NOMO-1 treated with DMSO at 0.1 percent for 48 hours (cell line): Measurements from ENCODE around the gene MAPK8IP2.
"Not testable (repeated sequence)": the region's sequence is repeated elsewhere in the genome, so short reads cannot be mapped to it uniquely, and the experiment has no call there.

Source experiments
- DNase-seq: peaks from one replicate; lab custom pipeline; 2025; ENCODE audit not compliant: unreplicated experiment; lab: John Stamatoyannopoulos, UW

Gene MAPK8IP2

DNA sequence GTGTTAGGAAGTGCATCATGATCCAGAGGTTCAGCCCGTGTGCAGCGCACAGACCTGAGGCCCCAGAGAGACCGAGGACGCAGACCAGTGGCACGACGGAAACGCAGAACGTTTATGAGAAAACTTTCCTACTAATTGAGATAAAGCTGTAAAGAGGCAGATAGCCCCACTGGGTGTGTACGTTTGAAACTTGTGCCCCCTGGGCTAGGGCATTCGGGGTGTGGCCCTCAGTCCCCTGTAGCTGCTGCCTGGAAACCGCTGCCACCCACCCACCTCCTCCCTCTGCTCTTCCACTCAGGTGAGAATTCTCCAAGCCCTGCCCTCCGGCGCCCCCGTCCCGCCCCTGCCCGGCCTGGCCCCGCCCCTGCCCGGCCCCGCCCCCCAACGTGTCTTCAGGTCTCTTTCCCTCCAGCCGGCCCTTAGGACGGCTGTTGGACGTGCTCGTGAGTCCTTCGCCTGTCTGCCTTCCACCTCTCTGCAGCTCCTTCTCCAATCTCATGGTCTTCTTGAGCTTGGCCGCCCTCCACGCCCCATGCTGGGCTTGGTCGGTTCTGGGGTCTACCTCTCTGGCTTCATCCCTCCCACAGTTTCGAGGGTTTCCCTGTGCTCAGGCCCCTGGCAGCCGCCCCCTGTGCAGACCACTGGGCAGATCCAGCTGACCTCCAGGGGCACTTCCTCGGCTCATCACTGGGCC lies 12.1 kb downstream of the MAPK8IP2 start:
- DNase-seq, result no peak

DNA sequence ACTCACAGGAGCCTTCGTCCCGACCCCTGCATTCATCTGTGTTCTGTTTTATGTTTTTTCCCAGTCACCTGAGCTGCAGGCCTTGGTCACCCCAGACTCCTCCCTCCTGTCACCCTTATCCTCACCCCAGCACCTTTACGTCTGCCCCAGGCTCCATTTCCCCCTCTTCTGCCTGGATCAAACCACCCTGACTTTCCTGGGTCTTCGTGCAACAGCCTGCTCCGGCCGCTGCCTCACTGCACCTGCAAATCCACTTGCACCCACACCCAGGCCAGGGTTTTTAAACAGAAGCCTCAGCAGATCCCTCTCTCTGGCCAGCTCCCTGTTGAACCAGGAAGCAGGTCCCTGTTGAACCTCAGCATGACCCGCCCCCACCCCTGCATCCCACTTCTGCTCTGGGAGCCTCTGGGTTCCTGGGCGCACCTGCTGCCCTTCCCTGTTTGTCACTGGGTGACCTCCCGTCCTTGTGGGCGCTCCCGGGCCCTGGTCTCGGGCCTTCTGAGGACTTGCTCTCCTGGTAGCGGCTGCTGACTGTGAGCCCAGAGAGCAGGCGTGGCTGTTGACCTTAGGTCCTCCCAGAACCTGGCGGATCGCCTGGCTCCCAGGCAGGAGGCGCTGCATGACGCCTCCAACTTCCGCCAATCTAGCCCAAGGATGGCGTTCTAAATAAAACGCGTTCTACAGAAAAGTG lies 12.8 kb downstream of the MAPK8IP2 start:
- DNase-seq, result no peak

DNA sequence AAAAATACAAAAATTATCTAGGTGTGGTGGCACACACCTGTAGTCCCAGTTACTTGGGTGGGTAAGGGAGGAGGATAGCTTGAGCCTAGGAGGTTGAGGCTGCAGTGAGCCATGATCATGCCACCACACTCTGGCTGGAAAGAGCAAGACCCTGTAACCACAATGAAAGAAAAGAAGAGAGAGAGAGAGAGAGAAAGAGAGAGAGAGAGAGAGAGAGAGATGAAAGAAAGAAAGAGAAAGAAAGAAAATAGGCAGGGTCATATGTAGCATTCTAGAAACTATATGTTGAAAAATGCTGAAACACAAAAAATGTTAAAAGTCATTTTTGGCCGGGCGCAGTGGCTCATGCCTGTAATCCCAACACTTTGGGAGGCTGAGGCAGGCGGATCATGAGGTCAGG lies 13.7 kb downstream of the MAPK8IP2 start:
- DNase-seq, result not testable (repeated sequence)

DNA sequence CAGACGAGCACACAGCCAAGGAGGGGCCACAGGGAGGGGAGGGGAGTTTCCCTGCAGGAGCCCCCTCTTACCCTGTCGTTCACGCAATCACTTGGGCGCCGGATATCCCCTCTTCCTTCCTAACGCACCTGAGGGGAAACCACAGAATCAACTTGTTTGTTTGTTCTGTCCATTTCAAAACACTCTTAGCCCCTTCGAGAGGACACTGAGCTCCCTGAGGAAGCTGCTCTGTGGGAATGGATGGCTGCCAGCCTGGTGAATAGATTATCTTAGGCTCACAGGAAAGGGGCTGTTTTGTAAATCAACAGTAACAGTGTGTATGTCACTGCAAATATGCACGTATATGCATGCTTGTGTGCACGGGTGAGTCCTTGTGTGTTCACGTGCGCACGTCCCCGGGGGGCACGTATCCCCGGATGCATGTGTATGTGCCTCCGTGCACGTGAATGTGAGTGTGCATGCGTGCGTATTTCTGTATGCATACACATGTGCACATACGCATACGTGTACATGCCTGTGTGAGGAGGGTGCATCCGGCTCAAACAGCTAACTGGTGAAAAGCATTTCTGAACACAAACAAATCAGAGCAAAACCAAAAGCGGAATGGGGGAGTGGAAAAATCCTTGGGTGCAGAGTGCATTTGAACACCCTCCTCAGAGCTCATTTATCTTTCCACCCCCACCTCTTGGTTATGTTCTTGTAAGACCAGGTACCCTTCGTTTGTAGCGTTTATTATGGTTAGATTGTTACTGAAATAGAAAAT lies 20.2 kb downstream of the MAPK8IP2 start:
- DNase-seq, result no peak

DNA sequence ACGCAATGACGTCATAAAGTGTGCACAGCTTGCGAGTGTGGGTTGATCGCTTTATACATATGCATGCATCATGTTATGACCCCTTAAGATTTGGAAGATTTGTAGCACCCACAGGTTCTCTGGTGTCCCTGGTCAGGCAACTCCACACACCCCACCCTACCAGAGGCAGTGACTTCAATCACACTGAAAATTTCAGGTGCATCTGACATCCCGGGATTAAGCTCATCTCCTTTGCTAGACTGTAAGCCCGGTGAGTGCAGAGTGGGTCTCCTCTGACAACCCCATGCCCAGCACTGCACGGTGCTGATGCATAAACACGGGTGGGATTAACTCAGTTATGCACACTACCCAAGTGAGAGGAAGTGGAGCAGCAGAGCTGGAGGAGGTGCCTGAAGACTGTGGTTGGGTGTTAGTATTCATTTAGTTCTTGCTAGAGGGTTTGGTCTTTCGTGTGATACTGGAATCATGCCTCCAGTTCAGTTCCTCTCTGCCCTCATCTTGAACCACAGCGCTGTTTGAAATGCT lies 20.8 kb downstream of the MAPK8IP2 start:
- DNase-seq, result peak; percentile 79

DNA sequence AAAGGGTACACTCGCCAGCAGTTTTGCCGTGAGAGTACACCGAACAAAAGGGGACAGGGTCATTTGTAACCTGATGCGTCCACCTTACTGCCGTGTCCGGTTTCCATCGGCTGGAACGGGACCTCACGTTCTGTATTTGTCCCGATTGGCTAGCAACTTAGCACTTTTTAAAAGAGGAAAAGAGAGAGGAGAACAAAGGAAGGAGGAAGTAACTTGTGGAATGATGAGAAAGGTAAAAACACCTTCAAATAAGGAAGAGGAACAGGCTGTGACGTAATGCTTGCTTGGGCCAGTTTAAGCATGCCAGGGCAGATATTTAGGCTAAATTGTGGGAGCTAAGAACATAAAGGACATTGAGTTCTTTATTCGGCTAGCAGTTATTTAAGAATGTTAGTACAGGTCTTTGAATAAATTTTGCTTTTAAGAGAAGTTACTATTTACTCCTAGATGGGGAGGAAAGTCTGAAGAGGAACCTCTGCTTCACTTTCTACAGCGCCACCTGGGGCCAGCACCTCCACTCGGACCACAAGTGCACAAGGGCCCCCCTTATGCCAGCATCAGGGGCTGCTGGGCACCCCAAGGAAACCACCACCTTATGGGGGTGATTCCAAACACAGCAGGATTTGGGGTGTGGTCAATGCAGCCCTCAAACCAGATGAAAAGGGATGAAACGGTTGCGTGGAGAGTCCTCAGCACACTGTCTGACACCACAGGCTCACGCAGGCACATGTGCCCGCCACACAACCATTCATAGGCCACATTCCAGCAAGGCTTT lies 21.5 kb downstream of the MAPK8IP2 start:
- DNase-seq, result peak; percentile 45

DNA sequence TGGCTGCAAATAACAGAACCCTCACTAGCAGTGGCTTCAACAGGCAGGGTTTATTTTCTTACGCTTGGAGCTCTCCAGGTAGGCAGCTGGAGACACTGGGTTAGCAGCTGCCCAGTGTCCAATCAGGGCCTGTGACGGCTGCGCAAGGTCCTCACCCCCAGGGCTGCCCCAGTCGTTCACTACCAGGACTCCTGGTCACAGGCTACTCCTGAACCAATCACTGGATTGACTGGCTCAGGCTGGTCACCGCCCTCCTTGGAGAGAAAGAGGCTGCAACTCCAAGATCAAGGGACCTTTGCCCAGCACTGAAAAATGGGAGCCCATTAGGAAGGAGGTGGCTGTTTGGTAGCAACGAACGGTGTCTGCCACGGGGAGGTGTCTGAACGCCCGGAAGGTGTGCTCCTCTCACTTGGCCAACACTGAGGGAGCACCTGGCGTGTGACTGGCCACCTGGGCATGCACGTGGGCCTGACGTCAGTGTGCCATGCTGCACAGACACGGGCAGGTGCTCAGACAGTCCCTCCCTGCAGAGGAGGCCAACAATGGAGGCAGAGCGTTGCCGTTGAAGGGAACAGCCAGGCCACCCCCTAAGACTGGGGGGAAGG lies 22.2 kb downstream of the MAPK8IP2 start:
- DNase-seq, result no peak

DNA sequence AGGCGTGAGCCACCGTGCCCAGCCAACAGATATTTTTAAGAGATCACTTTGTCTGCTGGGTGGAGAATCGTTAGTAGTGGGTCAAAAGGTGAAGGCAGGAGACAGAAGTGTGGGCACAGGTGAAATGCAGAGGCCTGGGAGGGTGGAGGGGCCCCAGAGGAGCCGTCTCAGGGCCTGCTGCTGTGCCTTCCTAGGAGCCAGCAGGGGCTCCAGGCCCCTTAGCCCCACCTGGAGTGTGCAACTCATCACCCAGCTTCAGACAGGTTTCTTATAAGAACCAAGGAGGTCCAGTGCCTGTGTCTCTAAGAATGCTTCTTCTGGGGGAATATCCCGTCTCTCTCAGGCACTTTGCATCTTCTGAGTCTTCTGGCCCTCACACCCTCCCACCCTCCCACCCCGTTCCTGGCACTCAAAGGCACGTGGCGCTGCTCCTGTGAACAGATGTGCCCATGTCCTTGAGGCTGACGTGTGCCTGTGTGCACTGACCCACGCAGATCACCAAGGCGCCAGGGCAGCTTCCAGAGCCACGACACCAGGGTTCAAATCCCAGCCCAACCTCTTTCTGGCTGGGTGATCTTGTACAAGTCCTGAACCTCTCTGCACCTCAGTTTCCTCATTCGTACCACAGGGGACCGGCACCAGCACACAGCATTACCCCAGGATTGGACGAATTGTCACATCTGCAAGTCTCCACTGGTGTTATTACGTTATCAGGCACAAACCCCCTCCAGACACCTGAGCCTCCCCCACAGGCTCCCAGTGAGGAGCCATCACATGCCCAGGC lies 23.9 kb downstream of the MAPK8IP2 start:
- no peak for DNase-seq

DNA sequence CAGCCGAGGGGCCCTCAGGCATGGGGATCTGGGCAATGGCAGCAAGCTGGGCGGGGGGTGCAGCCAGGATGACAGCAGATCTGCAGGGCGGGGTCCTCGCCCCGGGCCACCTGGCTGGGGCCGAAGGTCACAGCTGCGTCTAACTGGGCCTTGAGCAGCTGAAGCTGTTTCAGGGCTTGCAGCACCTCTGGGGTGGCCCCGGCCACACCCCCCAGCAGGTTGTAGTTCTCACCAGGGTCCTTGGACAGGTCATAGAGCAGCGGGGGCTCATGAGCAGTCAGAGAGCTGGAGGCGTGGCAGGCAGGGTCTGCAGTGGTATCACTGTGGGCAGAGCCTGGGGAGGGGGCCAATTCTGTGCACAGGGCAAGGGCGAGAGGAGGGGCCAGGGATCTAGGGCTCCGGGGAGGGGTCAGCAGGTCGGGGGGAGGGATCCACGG lies 24.6 kb downstream of the MAPK8IP2 start:
- no peak for DNase-seq

DNA sequence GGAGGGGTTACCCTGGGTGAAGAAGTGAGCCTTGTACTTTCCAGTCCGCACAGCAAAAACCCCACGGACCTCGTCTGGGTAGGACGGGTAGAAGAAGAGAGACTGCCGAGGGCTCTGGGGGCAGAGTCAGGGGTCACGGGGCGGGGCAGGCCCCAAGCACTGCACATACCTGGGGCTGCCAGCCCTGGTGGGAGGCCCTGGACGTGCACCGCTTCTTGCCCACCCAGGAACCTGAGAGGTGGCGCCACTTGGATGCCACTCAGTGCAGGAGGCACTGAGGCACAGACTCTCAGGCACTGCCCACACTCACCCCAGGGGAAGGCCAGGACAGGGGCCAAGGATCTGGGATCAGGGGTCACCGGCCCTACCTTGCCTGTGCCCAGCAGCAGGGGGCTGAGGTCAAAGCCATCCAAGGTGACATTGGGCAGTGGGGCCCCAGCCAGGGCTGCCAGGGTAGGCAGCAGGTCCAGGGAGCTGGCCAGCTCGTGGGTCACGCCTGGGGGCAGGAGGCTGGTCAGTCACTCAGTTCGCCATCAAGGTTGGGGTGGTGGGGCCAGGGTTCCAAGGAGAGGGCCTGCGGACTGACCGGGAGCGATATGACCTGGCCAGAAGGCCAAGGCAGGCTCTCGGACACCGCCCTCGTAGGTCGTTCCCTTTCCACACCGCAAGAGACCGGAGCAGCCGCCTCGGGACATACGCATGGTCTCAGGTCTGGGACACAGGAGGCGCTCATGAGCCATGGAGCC lies 25.1 kb downstream of the MAPK8IP2 start:
- DNase-seq, result no peak

DNA sequence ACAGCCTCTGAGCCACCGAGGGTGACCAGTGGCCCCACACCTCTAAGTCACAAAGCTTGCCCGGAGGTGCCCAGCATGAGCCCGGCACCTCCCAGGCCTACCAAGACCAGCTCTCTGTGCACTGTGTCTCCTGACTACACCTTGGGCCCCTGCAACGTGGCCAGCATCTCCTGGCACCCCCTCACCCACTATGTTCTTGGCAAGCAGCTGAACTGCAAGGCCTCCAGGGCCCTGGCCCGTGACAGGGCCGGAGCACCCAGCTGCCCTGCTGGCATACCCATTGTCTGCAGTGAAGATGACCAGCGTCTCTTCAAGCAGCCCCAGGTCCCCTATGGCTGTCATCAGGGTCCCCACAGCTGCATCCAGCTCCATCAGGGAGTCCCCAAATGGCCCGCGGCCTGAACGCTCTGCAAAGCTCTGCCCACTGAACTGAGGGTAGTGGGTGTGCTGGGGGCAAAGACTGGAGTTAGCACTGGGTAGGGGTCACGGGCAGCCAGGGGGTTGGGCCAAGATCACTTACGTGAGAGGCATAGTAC lies 25.8 kb downstream of the MAPK8IP2 start:
- DNase-seq, result no peak

DNA sequence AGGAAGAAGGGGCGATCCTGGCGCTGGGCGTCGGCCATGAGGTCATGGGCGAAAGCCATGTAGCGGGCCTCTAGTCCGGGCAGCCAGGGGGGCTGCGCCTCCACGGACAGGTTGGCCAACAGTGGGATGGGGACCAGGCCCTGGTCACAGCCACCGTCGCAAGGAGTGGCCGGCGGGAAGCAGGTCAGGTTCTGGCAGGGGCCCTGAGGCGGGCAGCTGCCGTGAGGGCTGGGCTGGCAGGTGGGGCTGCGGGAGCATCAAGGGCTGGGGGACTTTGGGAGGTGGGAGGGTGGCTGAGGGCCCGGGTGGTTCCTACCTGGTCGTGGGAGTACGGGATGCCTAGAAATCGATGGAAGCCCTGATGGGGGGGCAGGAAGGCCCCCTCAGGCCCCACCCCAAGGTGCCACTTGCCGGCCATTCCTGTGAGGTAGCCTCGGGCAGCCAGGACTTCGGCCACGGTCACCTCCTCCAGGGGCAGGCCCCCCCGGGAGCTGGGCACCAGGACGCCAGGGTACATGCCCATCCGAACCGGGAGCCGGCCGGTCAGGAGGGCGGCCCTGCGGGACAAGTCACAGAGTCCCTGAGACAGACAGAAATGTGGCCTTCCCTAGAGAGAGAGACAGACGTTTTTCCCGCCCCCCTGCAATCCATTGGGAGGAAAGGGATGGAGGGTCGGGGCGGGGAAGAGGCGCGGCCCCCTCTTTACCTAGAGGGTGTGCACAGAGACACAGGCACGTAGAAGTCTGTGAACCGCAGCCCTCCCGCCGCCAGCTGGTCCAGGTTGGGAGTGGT lies 26.5 kb downstream of the MAPK8IP2 start:
- DNase-seq, result no peak

DNA sequence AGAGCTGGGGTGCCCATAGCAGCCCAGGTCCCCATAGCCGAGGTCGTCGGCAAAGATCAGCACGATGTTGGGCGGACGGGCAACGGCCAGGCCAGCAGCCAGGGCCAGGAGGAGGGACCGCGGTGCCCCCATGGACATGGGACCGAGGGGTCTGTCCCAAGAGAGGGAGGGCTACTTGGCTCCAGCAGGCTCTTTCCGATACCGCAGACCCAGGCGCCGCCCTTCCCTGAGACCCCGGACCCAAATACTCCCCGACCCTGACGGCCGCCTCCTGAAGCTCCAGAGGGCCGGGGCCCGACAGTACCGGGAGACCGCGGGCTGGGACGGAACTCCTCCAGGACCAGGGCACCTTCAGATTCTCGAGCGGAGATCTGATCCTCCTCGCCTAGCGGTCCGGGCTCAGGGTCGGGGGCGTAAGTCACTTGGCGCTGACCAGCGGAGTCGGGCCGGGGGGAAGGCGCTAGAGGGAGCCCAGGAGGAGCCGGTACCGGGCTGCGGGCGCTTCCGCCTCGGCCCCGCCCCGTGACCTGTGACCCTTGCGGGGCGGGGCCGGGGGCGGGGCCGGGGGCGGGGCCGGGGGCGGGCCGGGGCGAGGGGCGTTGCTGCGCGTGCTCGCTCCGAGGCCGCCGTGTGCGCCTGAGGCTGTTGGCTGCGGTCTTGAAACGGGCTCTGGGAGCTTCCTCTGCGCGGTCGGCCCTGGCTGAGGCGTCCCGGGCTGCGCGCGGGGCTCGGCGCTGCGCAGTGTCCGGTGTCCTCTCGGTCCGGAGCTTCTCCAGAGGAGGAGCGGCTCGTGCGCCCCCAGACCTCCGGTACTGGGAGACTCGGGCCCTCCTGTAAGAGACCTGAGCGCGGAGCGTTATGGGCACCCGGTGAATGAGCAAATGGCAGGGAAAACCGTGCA lies 27.3 kb downstream of the MAPK8IP2 start, which contains the start of gene ARSA:
Gene ARSA, minus strand, starts transcription at position 511 of the 901 bp plus-strand sequence. Its CDS starts 373 bp downstream, at position 138.
- peak; percentile 76 for DNase-seq

DNA sequence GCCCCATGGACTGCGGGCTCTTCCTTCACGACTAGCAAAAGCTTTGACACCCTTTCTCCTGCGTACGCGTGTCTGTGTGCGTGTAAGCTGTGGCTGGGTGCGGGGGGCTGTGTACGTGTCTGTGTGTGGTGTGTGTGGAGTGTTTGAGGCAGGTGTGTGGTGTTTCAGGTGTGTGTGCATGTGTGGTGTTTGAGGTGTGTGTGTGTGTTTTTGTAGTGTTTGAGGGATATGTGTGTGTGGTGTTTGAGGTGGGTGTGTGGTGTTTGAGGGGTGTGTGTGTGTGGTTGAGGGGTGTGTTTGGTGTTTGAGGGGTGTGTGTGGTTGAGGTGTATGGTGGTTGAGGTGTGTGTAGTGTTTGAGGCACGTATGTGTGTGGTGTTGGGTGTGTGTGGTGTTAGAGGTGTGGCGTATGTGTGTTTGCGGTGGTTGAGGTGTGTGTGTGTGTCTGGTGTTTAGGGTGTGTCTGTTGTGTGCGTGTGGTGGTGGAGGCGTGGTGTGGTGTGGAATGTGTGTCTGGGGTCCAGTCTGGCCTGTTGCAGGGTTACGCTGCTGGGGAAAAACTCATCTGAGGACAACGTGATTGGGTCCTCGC lies 28.0 kb downstream of the MAPK8IP2 start:
- DNase-seq, result no peak

DNA sequence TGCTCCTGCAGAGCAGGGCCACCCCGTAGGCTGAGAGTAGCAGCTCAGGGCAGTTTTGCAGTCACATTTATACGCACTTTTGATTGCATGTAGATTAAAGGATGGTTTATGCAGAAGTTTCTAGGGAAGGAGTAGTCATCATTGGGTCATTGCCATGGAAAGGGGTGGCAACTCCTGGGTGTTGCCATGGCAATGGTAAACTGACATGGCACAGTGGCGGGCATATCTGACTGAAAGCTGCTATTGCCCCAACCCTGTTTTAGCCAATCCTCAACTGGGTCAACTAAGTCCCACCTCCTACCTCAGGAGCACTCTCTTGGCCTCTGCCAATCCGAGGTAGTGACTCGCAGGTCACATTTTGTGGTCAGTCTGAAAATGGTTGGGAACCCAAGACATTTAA lies 29.8 kb downstream of the MAPK8IP2 start:
- DNase-seq, result no peak

DNA sequence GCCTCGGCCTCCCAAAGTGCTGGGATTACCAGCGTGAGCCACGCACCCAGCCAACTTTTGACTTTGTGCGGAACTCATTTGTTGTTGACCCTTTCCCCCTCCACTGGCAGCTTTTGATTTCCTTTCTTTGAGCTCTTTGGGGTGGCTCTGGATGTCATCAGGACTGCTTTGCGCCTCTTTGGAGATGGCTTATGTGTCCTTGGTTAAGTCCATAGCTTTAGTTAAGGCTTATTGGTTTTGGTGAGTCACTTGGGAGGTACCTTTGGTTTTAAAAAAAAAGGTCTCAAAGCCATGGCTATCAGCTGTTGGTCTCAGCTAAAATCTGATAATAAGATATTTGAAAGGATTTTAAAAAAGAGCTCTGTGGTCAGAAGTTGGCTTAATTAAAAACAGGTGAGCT lies 32.5 kb downstream of the MAPK8IP2 start:
- no peak for DNase-seq
